GM13977 (cell line): ENCODE measurements around the gene SLC66A2.

Experiments used
- DNase-seq: peaks from one replicate; pipeline ENCODE4 v3.0.0; 2012; ENCODE audit warnings: low spot score
- in situ Hi-C: fragments of 300-500 bp; cut with MboI; formaldehyde crosslinking; loops from one replicate; pipeline ENCODE4 v1.12.0; 2022; ENCODE audit warnings: low sequenced_read_pairs, low pct_unique_long_range_greater_than_20kb, mixed read lengths, inconsistent platforms; ENCODE audit not compliant: unreplicated experiment
- TF ChIP-seq, protein P1 (sequence below): IDR thresholded peaks from 2 replicates; pipeline ENCODE4 v1.5.1; 2012; ENCODE audit warnings: mild to moderate bottlenecking, control low read depth; ENCODE audit not compliant: insufficient read depth; ENCODE audit errors: extremely low read depth, missing control alignments

The SLC66A2 gene

DNA sequence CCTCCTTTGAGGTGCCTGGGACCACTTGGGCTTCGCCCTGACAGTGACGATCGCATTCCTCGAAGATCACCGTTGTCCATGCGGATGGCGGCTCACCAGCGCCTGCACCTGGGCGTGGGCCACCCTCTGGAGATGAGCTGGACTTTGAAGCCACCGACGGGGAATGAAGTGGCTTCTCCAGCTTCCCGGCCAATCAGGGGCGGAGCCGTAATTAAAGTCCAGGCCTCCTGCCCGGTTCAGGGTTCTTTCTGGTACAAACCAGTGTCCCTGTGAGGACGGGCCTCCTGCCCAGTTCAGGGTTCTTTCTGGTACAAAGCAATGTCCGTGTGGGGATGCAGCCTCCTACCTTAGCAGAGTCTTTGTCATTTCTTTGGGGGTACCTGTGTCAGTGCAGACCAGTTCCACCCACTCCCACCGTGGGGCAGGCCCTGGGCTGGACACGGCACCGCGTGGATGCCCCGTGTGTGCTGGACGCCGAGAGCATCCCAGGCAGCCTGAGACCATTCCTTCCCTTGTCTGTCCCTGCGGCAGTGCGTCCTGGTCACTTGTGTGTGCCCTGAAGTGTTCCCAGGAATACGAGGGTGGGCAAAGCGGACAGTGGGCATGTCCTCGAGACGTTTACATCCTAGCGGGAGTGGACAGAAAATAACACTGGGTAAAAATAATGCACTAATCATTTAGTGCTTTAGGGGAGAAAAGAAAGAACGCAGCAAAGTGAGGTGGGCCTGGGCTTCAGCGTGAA lies 98.7 kb downstream of the SLC66A2 start:
- TF ChIP-seq, protein P1, sequence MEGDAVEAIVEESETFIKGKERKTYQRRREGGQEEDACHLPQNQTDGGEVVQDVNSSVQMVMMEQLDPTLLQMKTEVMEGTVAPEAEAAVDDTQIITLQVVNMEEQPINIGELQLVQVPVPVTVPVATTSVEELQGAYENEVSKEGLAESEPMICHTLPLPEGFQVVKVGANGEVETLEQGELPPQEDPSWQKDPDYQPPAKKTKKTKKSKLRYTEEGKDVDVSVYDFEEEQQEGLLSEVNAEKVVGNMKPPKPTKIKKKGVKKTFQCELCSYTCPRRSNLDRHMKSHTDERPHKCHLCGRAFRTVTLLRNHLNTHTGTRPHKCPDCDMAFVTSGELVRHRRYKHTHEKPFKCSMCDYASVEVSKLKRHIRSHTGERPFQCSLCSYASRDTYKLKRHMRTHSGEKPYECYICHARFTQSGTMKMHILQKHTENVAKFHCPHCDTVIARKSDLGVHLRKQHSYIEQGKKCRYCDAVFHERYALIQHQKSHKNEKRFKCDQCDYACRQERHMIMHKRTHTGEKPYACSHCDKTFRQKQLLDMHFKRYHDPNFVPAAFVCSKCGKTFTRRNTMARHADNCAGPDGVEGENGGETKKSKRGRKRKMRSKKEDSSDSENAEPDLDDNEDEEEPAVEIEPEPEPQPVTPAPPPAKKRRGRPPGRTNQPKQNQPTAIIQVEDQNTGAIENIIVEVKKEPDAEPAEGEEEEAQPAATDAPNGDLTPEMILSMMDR = no peak
- peak; percentile 23 for DNase-seq
- in situ Hi-C loops = no loop called here
